Amniotic epithelial cell (primary cell): Measurements from ENCODE around the gene PAQR3.
A peak's percentile ranks its signal among the peaks of the same experiment; 100 is the strongest.
"Not testable (repeated sequence)": the region's sequence is repeated elsewhere in the genome, so short reads cannot be mapped to it uniquely, and the experiment has no call there.

Experiments used
- DNase-seq: peaks from one replicate; pipeline ENCODE4 v3.0.0-alpha.2; 2010; ENCODE audit warnings: low read depth

Gene PAQR3

DNA sequence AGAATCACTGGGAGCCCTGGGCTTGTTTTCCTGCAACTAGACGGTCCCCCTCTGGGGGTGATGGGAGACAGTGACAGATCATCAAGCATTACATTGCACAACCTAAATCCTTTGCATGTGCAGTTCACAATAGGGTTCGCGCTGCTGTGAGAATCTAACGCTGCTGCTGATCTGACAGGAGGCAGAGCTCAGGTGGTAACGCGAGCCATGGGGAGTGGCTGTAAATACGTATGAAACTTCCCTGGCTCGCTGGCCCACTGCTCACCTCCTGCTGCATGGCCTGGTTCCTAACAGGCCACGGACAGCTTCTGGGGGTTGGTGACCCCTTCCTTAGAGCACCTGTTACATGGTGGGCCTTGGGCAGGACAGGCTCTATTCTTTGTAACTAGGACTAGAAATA, 10.4 kb downstream of the PAQR3 start:
- no peak for DNase-seq

DNA sequence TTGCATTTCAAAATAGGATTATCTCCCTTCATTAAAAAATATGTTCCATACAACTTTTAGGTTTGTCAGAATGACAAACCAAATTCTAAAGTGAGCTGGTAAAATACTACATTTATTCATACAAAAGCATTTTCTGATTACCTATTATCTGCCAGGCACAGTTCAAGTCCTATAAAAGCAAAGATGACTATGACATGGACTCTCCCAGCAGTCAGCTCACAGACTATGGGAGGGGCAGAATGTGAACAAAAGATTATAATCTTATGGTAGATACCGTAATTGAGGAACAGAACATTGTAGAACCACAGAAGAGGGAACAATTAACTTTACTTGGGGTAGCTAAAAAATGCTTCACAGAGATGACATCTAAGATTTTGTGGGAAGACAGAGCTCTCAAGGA, 12.4 kb downstream of the PAQR3 start:
- DNase-seq = no peak

DNA sequence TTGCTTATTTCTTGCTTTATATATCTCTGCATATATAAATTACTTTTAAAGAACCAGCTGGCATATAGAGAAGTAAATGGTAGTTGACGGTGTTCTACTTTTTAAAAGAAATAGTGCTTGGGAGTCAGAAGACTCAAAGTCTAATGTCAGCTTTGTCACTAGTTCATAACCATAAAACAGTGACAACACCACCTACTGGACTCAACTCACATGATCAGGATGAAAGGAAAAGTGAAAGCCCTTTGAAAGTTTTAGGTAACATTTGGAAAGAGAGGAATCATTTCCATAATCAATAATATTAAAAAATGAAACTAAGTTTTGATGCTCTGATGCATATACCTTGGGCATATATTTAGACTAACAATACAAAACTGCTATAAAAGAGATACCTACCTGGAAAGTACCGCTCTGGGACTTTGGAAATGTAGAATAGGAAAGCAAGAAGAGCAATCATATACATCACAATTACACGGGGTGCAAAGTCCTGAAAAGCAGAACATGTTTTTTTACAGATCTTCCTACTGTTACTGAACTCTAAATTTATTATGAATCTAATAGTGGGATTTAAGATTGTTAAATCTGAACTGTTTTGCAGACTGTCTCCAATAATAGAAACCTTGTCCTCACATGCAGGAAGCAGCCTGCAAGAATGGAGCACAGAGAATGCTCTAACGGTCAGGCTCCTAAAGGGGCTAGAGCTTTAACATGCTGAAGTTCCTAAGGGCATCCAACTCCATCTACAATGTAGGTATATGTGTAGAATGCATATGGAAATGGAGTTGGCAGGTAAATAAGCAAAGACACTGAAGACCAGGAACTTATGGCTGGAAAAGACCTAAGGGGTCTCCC, 15.6 kb downstream of the PAQR3 start:
- no peak for DNase-seq

GRCh38 chr4:78922207-78922606, 17.0 kb downstream of the PAQR3 start:
- DNase-seq = peak; percentile 80

DNA sequence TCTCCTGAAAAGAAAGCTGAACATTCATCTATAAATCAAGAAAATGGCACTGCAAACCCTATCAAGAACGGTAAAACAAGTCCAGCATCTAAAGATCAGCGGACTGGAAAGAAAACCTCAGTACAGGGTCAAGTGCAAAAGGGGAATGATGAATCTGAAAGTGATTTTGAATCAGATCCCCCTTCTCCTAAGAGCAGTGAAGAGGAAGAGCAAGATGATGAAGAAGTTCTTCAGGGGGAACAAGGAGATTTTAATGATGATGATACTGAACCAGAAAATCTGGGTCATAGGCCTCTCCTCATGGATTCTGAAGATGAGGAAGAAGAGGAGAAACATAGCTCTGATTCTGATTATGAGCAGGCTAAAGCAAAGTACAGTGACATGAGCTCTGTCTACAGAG, 28.6 kb downstream of the PAQR3 start:
- no peak for DNase-seq

GRCh38 chr4:78908974-78909373, 30.3 kb downstream of the PAQR3 start:
- not testable (repeated sequence) for DNase-seq

- no peak for DNase-seq
Observed at GRCh38 chr4:78907638-78908037, 31.6 kb downstream of the PAQR3 start.

- DNase-seq = no peak
Observed at GRCh38 chr4:78904143-78904542, 35.1 kb downstream of the PAQR3 start.

DNA sequence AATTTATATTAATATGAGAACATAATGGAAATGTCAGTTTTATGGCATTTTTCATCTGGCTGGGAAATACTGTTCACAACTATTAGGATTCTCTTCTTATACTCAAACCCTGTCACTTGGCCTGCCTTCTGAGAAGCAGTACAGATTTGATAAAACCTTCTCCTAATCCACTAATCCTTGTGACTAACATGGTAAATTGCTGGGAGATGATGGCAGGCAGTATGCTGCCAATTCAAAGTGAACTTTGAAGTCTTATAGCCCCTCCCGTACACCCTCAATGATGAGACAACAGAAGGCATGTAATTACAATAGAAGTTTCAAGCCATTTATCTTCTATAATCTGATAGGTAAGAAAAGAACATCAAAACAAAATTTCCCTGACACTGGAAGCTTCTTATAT, 36.9 kb downstream of the PAQR3 start:
- peak; percentile 25 for DNase-seq

DNA sequence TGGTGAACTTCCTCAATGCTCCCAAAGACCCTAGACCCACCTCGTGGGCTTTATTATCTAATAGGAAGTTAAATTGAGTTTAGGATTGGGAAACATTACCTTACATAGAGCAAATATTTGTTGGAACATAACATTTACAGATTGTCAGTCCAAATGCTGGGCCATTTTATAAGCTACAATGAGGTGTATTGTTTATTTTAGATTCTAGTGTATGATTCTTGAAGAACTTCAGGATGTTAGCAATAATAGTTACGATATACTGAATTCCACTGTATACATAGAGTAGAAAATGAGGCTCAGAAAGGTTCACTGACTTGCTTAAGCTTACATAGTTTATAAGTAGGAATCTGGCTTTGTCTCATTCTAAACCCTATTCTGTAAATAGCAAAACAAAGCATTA, 37.4 kb downstream of the PAQR3 start:
- no peak for DNase-seq

DNA sequence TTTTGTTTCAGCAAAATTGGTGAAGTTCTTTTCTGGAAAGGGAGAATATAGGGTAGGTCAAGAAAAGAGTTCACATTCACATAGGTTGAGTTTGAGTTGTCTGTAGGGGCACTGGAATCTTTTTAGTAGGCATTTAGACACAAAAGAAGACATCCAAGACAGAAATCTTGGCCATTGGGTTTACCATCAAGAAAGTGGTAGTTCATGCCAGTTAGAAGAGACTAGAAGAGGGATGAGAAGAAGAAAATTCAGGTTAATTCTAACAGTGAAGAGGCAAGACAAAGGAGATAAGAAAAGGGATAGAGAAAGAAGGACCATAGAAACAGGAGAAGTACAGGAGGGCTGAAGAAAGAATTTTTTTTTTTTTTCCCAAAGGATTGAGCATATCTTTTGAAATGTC, 39.9 kb downstream of the PAQR3 start:
- no peak for DNase-seq

DNA sequence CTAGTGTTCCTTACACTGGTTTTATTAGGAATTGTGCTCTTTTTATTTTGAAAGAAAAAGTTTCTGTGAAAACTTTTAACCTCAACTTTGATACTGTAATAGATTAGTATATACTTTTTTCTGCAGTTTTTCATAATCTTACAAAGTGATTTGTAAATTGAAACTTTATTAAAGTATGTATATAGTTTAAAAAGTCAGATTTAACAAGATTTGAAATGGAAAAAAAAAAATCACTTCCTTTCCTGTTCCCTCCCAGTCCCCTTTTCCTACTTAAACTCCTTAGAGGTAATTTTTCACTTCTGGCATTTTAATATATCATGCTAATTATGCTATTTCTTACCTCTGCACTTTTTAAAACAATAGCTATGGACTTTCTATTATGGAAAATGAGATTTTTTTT, 49.3 kb downstream of the PAQR3 start:
- no peak for DNase-seq

- DNase-seq = no peak
Observed at GRCh38 chr4:78885598-78885997, 53.6 kb downstream of the PAQR3 start.

DNA sequence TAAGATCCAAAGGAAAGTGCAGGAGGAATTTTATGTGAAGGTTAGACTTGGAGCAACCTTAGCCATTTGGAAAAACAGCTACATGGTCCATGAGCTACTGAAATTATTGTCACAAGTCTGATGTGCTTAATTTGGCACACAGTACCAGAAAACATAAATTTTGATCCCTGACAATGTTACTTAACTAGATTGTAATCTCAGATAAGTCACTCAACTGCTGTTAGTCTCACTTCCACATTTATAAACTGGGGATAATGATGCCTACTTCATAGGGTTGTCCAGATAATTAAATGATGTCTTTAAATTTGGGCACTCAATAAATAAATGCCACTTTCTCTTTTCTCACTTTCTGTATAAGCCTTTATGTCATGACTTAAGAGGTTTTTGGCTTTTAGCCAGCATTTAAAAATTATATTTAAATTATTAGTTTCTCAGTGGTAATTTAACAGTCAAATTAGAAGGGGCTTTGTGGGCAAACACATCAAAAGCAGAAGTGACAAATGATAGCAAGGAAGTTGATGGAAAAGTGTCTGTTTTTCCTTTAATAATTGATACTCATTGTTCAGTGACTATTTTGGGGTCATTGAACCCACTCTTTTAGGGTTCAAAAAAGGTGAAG, 58.3 kb downstream of the PAQR3 start:
- DNase-seq = no peak

GRCh38 chr4:78878031-78878430, 61.2 kb downstream of the PAQR3 start:
- no peak for DNase-seq

DNA sequence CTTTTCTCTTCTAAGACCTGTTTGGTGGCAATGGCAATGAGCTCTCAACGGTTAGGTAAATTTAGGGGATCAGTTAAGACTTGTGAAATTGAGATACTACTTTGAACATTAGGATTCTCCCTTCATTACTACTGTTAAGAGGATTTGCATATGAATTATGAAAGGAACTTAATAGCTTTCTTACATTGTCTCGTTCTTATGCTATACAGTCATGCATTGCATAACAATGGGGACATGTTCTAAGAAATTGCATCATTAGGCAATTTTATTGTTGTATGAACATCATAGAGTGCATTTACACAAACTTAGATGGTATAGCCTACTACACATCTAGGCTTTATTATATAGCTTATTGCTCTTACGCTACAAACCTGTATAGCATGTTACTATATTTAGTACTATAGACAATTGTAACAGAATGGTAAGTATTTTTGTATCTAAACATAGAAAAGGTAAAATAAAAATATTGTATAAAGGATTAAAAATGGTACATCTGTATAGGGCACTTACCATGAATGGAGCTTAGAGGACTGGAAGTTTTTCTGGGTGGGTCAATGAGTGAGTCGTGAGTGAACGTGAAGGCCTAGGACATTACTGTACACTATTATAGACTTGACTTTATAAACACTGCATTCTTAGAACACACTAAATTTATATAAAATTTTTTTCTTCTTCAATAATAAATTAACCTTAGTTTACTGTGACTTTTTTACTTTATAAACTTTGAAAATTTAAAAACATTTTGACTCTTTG, 62.5 kb downstream of the PAQR3 start:
- DNase-seq = peak; percentile 73

DNA sequence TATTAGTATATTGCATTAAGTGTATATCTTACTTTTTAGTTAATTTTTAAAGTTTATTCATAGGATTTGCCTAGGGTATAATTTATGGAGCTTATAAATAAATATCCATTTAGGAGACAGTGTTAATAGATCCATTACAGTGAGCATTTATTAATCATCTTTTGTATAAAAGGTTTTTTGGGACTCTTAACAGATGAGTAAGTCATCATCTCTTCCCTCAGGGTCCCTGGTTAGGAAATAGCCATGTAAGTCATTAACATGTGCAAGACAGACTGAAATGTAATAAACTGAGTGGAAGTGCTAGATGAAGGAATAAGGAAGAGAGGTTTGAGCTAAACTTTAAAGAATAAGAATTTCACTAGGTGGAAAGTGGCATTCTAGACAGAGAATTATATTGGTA, 69.2 kb downstream of the PAQR3 start:
- DNase-seq = no peak

DNA sequence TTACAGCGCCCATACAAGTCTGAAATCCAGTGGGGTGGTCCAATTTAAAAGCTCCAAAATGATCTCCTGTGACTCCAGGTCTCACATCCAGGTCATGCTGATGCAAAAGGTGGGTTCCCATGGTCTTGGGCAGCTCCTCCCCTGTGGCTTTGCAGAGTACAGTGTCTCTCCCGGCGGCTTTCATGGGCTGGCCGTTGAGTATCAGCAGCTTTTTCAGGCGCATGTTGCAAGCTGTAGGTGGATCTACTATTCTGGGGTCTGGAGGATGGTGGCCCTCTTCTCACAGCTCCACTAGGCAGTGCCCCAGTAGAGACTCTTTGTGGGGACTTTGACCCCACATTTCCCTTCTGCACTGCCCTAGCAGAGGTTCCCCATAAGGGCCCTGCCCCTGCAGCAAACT, 70.5 kb downstream of the PAQR3 start:
- not testable (repeated sequence) for DNase-seq

GRCh38 chr4:78865451-78865850, 73.8 kb downstream of the PAQR3 start:
- DNase-seq = no peak

- DNase-seq = peak; percentile 86
Observed at GRCh38 chr4:78864405-78865024, 74.7 kb downstream of the PAQR3 start.

GRCh38 chr4:78863991-78864390, 75.2 kb downstream of the PAQR3 start:
- DNase-seq = no peak

DNA sequence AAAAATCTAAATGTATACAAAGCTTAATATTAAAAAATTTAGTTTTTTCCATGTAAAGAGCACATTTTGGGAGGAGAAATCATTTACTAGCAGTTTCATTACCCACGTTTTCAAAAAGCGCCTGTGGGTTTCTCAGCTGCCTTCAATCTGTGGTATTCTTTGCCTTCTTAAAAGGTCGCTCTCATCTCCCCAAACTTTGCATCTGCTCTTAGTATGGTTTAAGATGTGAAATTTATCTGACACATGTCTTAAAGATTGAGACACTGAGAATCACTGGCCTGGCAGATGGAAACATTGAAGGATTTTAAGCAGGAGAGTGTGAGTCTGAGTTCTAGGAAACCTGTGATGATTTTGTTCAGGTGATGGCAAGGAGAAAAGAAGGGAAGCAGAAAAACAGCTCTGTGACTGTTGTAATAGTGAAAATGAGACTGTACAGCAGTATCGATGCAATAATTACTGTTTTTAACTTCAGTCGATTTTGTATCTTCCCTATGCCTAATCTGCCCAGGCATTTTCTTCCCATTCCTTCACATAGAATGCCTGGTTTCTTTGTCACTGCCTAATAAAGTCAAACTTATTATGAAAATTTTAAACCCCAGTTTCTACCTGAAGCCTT, 75.9 kb downstream of the PAQR3 start:
- no peak for DNase-seq
